KOPT-K1 (cell line): ENCODE data around the gene COL19A1.

Experiments used
- H3K27ac ChIP-seq: fragments of 200-600 bp; sonication (generic); 2 replicates; pipeline ENCODE4 v1.5.1; 2016; ENCODE audit warnings: antibody characterized with exemption, mild to moderate bottlenecking, low read depth, low read length; ENCODE audit not compliant: poor library complexity, severe bottlenecking
- H3K36me3 ChIP-seq: fragments of 200-600 bp; sonication (generic); 2 replicates; pipeline ENCODE4 v1.5.1; 2017; ENCODE audit warnings: antibody characterized with exemption, mild to moderate bottlenecking, low read length, moderate library complexity; ENCODE audit not compliant: insufficient read depth
- H3K9me3 ChIP-seq: fragments of 200-600 bp; sonication (generic); 2 replicates; pipeline ENCODE4 v1.5.1; 2017; ENCODE audit warnings: antibody characterized with exemption, low read length, mild to moderate bottlenecking; ENCODE audit not compliant: insufficient read depth, poor library complexity, severe bottlenecking

COL19A1 gene

DNA sequence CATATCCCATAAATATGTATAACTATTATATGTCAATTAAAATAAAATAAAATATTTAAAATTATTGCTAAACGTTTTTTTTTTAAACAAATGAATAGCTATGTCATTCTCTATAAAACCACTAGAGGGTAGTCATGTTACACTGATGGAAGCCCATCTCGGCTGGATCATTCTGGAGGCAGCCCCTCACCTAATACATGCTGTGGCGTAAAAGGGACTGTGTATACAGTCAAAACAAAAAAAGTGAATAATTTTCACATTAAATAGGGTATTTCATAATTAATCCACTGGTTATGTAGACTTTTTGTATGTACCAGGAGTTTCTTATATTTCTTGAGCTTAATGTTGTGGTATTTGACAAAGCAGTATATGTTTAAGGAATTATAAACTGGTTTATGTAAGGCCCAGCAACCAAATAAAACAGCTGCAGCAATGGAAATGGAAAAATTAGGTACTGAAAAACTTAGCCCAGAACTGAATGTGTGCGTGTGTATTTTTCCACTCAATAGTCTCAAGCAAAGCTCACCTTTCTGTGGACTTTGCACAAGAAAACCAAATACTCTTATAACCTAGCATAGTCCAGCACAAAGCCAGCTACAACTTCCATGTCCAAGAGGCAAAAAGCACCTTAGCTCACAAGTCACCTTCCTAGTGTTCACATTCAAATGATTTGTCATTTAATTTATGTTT lies 354.8 kb downstream of the COL19A1 start:
- Histone ChIP-seq H3K36me3 (no peaks in the 10 kb centered on the region), H3K9me3 (no peaks in the 10 kb centered on the region), H3K27ac (no peak overlapping the region)

DNA sequence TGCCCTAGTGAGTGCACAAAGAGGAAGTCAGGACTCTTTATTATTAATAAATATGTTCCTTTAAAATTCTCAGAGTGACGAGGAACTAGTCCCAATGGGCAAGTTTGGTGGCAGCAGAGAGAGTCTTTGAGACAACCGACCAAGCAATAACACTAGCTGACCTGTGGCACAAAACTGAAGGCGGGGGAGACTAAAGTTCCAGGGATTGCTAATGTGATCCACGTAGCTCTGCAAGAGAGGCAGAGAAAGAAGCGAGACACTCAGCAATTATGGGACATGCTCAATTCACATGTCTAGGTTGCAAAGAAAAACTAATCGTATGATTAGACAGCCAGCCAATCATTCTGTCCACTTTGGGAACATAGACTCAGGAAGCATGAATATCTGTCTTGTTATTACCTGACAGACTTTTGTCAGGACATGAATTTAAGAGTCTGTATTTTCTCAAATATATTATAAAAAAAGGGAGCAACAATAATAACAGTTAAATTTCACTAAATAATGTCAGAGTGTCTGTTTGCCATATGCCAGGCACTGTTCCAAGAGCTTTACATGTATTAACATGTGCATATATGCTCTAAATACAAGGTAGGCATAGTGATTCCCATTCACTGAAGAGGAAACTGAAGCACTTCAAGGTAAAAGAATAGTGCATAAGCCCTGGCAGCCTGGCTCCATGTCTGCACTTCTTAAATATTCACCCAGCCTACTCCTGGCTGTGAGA lies 355.5 kb downstream of the COL19A1 start:
- H3K9me3 ChIP-seq, result no peaks in the 10 kb centered on the region
- no peaks in the 10 kb centered on the region for H3K36me3 ChIP-seq
- no peak overlapping the region for H3K27ac ChIP-seq

DNA sequence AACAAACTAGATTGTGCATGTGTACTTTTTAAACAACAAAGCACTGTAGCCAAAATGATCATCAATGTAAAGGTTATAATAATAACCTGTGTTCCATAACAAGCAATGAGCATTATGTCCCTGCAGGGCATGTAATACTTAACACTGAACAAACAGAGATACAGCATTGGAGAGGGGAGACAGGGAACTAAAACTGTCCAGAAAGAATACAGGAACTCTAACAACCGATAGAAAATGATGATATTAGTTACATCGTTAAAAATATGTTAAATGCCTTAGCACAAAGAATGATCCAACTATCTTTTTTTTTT lies 356.0 kb downstream of the COL19A1 start:
- Histone ChIP-seq H3K27ac (no peak overlapping the region), H3K36me3 (no peaks in the 10 kb centered on the region), H3K9me3 (no peaks in the 10 kb centered on the region)

DNA sequence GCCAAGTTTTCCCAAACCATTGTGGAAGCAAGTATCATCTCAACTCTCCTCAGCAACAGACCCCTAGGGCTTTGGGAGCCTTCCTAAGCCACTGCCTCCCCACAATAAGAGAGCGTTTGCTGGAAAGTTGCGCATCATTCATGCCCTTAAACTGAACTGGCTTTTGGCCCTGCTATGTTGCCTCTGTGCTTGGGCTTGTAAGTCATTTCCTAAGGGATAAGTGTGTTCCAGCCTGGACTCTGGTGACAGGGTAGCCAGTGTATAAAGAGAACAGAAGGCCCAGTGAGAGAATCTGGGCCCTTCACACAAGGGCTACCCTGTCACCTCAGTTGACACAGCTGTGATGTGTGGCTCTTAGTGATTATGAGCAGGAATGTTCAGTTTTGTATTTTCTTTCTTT lies 358.7 kb downstream of the COL19A1 start:
- H3K9me3 ChIP-seq, result no peaks in the 10 kb centered on the region

DNA sequence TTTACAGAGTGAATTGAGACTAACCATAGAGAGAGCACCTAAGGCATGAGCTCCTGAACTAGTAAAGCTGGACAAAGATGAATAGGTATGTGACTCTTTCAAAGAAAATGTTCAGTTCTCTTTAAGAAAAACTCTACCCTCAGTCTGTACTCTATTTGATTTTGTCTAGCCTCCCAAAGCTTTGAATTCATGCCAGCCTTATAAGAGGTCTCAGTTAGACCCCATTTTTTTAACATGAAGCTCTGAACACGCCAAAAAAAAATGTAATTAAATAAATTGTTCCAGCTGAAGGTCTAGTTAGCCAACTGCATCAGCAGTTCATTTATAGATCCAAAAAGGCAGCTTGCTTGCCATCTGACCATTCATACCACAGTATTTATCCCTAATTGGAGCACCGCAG lies 365.0 kb downstream of the COL19A1 start:
- H3K27ac ChIP-seq, result no peak overlapping the region
- H3K9me3 ChIP-seq, result no peaks in the 10 kb centered on the region
- no peaks in the 10 kb centered on the region for H3K36me3 ChIP-seq

More for the DNA sequence above, 358.7 kb downstream of the COL19A1 start:
- Histone ChIP-seq H3K27ac (no peak overlapping the region), H3K36me3 (no peaks in the 10 kb centered on the region)

DNA sequence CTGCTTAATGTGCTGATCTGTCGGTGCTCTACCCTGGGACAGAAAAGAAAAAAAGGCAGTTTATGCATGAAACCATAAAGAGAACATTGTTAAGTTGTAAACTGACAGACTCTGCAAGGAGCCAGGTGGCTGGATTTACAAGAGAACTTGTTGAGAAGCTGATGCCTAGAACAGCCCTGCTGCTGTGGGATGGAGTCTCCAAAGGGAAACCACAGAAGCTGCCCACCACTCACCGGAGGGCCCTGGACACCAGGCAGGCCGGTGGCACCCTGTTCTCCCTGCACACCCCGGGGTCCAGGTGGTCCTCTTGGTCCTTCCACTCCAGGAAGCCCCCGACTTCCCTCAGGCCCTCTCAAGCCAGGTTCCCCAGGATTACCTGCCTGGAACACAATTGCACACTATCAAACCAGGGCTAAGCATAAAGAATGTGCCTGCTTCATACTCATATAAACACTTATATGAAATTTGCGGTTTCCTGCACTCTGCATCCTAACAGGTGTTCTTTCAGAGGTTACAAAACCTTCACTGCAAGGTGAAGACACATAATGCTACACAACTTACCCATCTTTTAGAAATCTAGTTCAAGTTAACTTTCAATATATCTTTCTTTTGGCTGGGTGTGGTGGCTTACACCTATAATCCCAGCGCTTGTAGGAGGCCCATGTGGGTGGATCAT lies 368.3 kb downstream of the COL19A1 start:
- Histone ChIP-seq H3K9me3 (no peaks in the 10 kb centered on the region), H3K27ac (no peak overlapping the region), H3K36me3 (no peaks in the 10 kb centered on the region)

DNA sequence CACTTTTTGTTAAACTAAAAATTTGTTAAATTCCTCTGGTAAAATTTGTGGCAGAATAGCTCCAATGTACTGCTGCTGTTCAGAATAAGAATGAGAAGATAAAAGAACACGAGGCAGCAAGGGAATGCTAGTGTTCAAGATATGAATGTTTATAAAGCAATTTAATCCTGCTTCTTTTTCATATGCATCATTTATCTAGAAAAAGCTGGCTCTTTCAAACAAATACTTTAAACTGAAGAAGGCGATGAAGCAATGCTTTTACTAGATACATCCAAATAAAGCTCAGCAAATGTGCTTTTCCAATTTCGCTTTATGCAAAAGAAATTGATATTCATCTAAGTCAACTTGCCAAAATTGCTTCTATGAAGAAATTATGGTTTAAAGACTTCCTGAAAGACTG lies 370.0 kb downstream of the COL19A1 start:
- Histone ChIP-seq H3K9me3 (no peaks in the 10 kb centered on the region), H3K36me3 (no peaks in the 10 kb centered on the region), H3K27ac (no peak overlapping the region)

DNA sequence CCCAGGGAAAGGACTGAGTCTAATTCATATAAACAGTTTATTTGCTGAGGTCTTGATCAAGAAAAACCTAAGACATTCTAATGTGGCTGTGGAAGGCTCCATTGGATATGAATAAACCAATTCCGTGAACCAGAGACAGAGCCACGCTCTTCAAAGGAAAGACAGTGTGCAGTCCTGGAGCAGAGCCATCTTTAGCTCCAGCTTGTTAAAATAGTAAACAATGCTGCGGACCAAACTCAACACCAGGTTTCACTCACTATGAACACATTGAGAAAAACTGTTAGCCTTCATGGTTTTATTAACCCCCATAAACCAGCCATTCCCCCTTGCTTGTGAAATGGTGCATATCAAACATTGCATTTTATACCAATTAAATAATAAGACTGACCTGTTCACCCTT lies 374.7 kb downstream of the COL19A1 start:
- no peak overlapping the region for H3K27ac ChIP-seq
- no peaks in the 10 kb centered on the region for H3K36me3 ChIP-seq
- H3K9me3 ChIP-seq, result no peaks in the 10 kb centered on the region

DNA sequence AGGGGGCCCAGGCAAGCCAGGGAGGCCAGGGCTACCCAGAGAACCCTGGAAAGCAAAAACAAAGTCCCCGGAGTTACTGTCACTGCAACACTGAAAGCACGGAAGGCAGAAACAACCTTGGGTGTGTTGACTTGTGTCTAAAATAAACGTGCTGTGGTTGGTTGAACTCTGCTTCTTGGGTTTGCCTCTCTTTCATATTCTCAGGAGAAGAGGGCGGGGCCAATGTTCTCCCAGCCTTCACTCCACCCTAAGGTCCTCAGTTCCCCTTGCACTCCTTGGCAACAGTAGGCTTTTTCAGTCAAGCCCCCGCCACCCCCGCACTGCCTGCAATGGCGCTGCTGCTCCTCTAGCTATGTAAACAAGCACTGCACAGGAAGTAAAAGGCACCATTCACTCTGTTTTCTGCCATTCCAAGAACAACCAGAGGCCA lies 375.6 kb downstream of the COL19A1 start:
- Histone ChIP-seq H3K36me3 (no peaks in the 10 kb centered on the region), H3K27ac (no peak overlapping the region), H3K9me3 (no peaks in the 10 kb centered on the region)

DNA sequence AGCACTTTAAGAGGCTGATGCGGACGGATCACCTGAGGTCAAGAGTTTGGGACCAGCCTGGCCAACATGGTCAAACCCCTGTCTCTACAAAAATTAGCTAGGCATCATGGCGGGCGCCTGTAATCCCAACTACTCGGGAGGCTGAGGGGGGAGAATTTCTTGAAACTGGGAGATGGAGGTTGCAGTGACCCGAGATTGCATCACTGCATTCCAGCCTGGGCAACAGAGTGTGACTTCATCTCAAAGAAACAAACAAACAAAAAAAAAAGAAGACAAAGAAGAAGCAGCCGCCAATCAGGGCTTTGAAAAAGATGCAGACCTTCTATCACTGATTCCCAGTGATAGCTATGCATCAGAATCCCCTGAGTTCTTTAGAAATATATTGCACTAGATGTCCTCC lies 379.8 kb downstream of the COL19A1 start:
- H3K27ac ChIP-seq, result no peak overlapping the region
- H3K9me3 ChIP-seq, result no peaks in the 10 kb centered on the region
- H3K36me3 ChIP-seq, result no peaks in the 10 kb centered on the region

DNA sequence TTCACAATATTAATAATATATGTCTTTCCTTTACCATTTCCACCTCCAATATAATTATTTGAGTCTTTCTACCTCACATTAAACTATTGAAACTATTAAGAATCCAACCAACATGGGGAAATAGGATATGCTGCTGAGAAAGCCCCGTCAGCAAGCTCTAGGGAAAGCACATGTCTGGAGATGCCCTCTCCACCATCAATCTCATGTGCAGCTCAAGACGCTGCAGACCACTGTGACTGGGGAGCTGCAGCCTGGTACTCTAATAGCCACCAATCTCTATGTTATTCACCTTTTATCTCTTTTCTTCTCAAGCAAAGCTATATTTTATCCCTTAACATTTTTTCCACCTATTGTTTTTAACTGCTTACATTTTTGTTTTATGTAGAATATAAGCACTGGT lies 386.2 kb downstream of the COL19A1 start:
- Histone ChIP-seq H3K27ac (no peak overlapping the region), H3K36me3 (no peaks in the 10 kb centered on the region), H3K9me3 (no peaks in the 10 kb centered on the region)

DNA sequence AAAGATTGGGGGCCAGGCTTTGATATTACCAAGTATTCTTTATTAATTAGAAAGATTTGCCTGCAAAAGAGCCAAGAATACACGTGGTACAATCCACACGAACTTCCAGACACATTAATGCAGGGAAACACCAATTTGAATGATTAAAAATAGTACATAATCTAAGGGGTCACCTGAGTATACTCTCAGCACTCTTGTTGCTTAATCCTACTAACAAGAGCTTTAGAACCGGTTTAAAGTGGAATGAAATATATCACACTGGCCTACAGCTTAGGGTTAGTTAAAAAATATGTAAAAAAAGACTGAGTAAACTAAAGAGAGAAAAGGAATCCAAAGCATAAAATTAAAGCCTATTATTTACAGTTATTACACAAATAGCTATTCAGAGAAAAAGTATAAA lies 387.6 kb downstream of the COL19A1 start:
- Histone ChIP-seq H3K36me3 (no peaks in the 10 kb centered on the region), H3K27ac (no peak overlapping the region), H3K9me3 (no peaks in the 10 kb centered on the region)

DNA sequence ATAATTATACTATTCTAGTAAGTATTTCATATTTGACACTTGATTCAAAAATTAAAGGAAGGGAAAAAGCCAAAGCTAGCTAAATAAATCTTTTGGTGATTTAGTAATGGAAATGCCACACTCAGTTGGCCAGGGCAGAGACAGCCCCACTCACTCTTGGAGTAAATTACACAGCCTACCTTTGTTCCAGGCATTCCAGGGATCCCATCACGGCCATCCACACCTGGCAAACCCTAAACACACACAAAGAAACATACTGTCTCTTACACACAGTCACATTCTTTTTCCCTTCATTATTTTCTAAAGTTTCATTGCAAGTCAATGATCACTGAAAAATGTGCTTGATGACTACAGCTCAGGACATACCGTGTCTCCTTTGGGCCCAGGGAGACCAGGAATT lies 388.4 kb downstream of the COL19A1 start:
- Histone ChIP-seq H3K36me3 (no peaks in the 10 kb centered on the region), H3K27ac (no peak overlapping the region), H3K9me3 (no peaks in the 10 kb centered on the region)

DNA sequence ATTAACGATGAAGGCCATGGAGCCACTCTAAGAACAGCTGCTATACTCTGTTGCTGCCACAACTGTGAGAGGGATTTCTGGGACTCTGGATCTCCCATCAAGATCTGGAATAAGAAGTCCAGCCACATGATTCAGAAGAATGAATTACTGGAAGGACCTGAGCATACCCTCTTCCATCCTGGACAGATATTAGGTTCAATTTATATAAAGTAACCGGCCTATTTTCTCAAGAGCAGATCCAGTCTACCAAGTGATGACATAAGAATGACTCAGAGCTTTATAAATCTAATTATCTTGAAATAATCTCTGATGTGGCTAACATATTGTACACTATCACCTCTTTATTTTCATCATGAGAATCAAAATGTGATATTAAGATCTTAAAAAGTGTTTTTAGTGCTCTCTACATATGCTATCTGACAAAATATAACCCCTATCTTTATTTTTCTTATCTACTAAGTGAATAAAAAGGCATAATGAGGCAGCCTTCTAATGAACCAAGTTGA lies 391.5 kb downstream of the COL19A1 start:
- H3K9me3 ChIP-seq, result no peaks in the 10 kb centered on the region
- H3K27ac ChIP-seq, result no peak overlapping the region
- no peaks in the 10 kb centered on the region for H3K36me3 ChIP-seq

DNA sequence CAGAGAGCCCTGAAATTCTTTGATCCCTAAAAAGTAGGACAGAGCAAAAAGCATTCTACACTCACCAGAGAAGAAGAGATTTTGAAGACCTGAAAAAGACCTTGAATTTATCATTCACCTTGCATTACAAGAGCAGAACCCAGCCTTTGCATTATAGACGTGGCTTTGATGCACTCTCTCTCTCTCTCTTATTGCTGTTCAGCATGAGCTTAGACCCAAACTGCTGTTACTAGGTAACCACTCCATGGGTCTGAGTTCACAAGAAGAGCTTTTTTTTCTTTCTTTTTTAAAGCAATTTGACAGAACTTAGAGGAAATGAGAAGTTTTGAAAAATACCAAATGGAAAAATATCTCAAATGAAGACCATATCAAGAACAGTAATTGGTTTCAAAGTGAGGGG lies 392.1 kb downstream of the COL19A1 start:
- Histone ChIP-seq H3K27ac (no peak overlapping the region), H3K36me3 (no peaks in the 10 kb centered on the region), H3K9me3 (no peaks in the 10 kb centered on the region)
